A549 (cell line): ENCODE data around the gene SHLD2. TPM values are rescaled to one million over a fixed set of nuclear protein-coding genes. Genes with fewer than 3 reads are reported as not detected.
"Not testable (repeated sequence)": the region's sequence is repeated elsewhere in the genome, so short reads cannot be mapped to it uniquely, and the experiment has no call there.

Experiments used
- ATAC-seq, 2 experiments: fragments of 200-7000 bp in 1 of 2; fragments of >200 bp in 1 of 2; cut with Nextera tagmentation in 1 of 2; cut with Tn5 transposase in 1 of 2; 3 replicates each; pipeline versions ENCODE4 v1.8.0 to v1.9.1; 2018 to 2020; ENCODE audit warnings: mild to moderate bottlenecking in 1 of 2, moderate library complexity in 1 of 2
- CTCF ChIA-PET: fragments of 300-600 bp; sonication (Branson Sonifier 250); formaldehyde crosslinking; extraction: SDS; loops from one replicate; lab custom pipeline; 2021; ENCODE audit warnings: antibody characterized with exemption, inconsistent platforms; lab: Yijun Ruan, JAX
- POLR2A ChIA-PET: fragments of 350-600 bp; formaldehyde crosslinking; extraction: SDS; loops from one replicate; lab custom pipeline; 2021; ENCODE audit warnings: antibody characterized with exemption, inconsistent platforms; lab: Yijun Ruan, JAX
- DNase-seq, 2 experiments: peaks; one replicate each; pipeline versions ENCODE4 v3.0.0 to v3.0.0-alpha.2; 2011 to 2016; ENCODE audit warnings: low read depth in 1 of 2, low spot score in 1 of 2
- FAIRE-seq: peaks from 2 replicates; lab custom pipeline; 2011; peaks lifted over from hg19 to GRCh38; lab: Jason Lieb, UNC
- H3K27ac ChIP-seq, 2 experiments: fragments of >200 bp; sonication (Bioruptor Twin); formaldehyde crosslinking; 3 replicates each; pipeline ENCODE4 v1.5.1; 2016 to 2017
- H3K4me1 ChIP-seq: fragments of >200 bp; sonication (Bioruptor Twin); formaldehyde crosslinking; 3 replicates; pipeline ENCODE4 v1.6.1; 2016
- H3K4me2 ChIP-seq: fragments of >200 bp; sonication (Bioruptor Twin); formaldehyde crosslinking; 3 replicates; pipeline ENCODE4 v1.6.1; 2016
- H3K4me3 ChIP-seq: fragments of >200 bp; sonication (Bioruptor Twin); formaldehyde crosslinking; 3 replicates; pipeline ENCODE4 v1.5.1; 2016
- H3K9me3 ChIP-seq: fragments of >200 bp; sonication (Bioruptor Twin); formaldehyde crosslinking; 3 replicates; pipeline ENCODE4 v1.6.1; 2016
- WGBS: methylation state at CpG from one replicate; pipeline ENCODE4 v1.1.6; 2017; ENCODE audit errors: missing lambda C conversion rate; 5-methylcytosine and 5-hydroxymethylcytosine counted together
- polyA plus RNA-seq, 4 experiments: library from polyadenylated mRNA; depleted of rRNA in 3 of 4; stranded (reverse); fragments of >200 nt; fragmentation: RNase III in 1 of 4; extraction: RNeasy Plus Mini Kit Qiagen cat#74134 plus additional on column Dnase treatment in 1 of 4; gene quantifications; 2 replicates in 3 of 4; 3 replicates in 1 of 4; pipeline ENCODE4 v1.2.3, GENCODE V29; 2011 to 2017

The SHLD2 gene
- polyA plus RNA-seq, 2 of the 4 experiments (the other 2 are of a cell fraction), result 22.9 to 45.4 TPM

GRCh38 chr10:87162703-87163293, 67.8 kb downstream of the SHLD2 start:
- CTCF ChIA-PET, FAIRE-seq, DNase-seq, H3K4me2 ChIP-seq, H3K4me3 ChIP-seq, H3K9me3 ChIP-seq, POLR2A ChIA-PET, H3K4me1 ChIP-seq: not testable (repeated sequence)
- peak in 1 of 2 experiments; percentile 59; a peak in 2 of 6 replicates for ATAC-seq
- peak overlapping the region in 1 of 2 experiments; percentile 64; a peak in 1 of 6 replicates for H3K27ac ChIP-seq
- 90% methylated on average over 3 of the region's 3 CpGs for WGBS

DNA sequence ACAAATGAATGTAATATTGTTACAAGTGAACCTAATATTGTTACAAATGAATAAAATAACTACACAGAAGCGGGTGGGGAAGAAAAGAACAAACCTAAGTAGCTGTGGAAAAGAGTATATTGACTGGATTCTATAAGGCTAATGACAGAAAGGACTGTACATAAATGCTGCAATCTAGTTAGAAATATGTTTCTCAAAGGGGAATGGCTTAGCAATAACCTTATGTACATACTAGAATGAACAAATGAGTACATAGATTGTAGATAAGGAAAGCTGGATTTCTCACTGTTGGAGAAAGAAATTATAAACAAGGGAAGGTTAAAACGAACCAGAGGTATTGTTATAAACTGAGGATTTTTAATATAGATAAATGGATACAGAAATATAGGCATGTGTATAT, 68.4 kb downstream of the SHLD2 start:
- POLR2A ChIA-PET, ATAC-seq, H3K9me3 ChIP-seq, H3K4me3 ChIP-seq, H3K4me2 ChIP-seq, FAIRE-seq, CTCF ChIA-PET, DNase-seq, H3K4me1 ChIP-seq: not testable (repeated sequence)
- 89% methylated on average over 1 of the region's 2 CpGs for WGBS
- H3K27ac ChIP-seq, result peak overlapping the region in 1 of 2 experiments; percentile 64; a peak in 1 of 6 replicates

DNA sequence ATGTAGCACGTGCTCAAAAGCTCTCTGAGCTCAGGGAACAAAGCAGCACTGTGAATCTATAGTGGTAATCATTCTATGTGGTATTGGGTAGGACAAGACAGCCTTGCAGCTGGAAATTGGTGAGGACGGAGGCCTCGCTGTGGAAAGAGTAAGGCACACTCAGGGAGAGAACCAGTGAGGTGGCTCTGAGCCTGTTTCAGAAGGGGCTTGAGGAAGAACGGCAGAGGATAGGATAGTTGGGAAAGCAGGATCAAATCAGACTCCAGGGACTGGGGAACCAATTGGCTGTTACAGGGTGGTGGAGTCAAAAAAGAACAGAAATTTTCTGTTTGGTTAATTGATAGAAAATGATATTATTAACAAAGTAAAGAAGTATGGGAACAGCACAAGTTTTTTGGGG, 74.9 kb downstream of the SHLD2 start:
- peaks cover 18% of the 10 kb centered on the region for H3K4me1 ChIP-seq
- CTCF ChIA-PET, ATAC-seq, H3K27ac ChIP-seq, H3K9me3 ChIP-seq, H3K4me3 ChIP-seq, FAIRE-seq, H3K4me2 ChIP-seq, POLR2A ChIA-PET, DNase-seq: not testable (repeated sequence)
- WGBS, result 92% methylated on average over 4 of the region's 4 CpGs

- ATAC-seq, H3K4me3 ChIP-seq, POLR2A ChIA-PET, H3K27ac ChIP-seq, FAIRE-seq, CTCF ChIA-PET, H3K9me3 ChIP-seq, DNase-seq: not testable (repeated sequence)
- 34% methylated on average over 3 of the region's 4 CpGs for WGBS
- Histone ChIP-seq H3K4me2 (peak overlapping the region; percentile 46; the same call in 1 of the 3 replicates), H3K4me1 (peaks cover 18% of the 10 kb centered on the region)
Measured at GRCh38 chr10:87170705-87171104, 75.7 kb downstream of the SHLD2 start.

- peak in 1 of 2 experiments; percentile 42; a peak in 2 of 6 replicates for ATAC-seq
- H3K4me3 ChIP-seq, H3K27ac ChIP-seq, CTCF ChIA-PET, H3K9me3 ChIP-seq, FAIRE-seq, POLR2A ChIA-PET, DNase-seq: not testable (repeated sequence)
- 68% methylated on average over 1 of the region's 1 CpG for WGBS
- peak overlapping the region; percentile 14; the same call in 1 of the 3 replicates for H3K4me2 ChIP-seq
- peaks cover 18% of the 10 kb centered on the region for H3K4me1 ChIP-seq
Measured at GRCh38 chr10:87171670-87172069, 76.7 kb downstream of the SHLD2 start.

- peaks cover 18% of the 10 kb centered on the region for H3K4me1 ChIP-seq
- ATAC-seq, FAIRE-seq, DNase-seq, H3K9me3 ChIP-seq, H3K4me3 ChIP-seq, H3K27ac ChIP-seq, CTCF ChIA-PET, POLR2A ChIA-PET: not testable (repeated sequence)
- H3K4me2 ChIP-seq, result peak overlapping the region; percentile 14; the same call in 1 of the 3 replicates
Measured at GRCh38 chr10:87172178-87172577, 77.2 kb downstream of the SHLD2 start.

- CTCF ChIA-PET, ATAC-seq: not testable (repeated sequence)
Measured at GRCh38 chr10:87177587-87177986, 82.6 kb downstream of the SHLD2 start.

GRCh38 chr10:87184421-87184820, 89.4 kb downstream of the SHLD2 start:
- POLR2A ChIA-PET, FAIRE-seq, H3K9me3 ChIP-seq, H3K27ac ChIP-seq, H3K4me3 ChIP-seq, H3K4me1 ChIP-seq, H3K4me2 ChIP-seq, DNase-seq, CTCF ChIA-PET, ATAC-seq: not testable (repeated sequence)
- 93% methylated on average over 6 of the region's 6 CpGs for WGBS

More at GRCh38 chr10:87177587-87177986, 82.6 kb downstream of the SHLD2 start:
- H3K4me1 ChIP-seq, FAIRE-seq, H3K4me3 ChIP-seq, H3K4me2 ChIP-seq, H3K27ac ChIP-seq, H3K9me3 ChIP-seq, POLR2A ChIA-PET, DNase-seq: not testable (repeated sequence)
- WGBS, result 90% methylated on average over 3 of the region's 3 CpGs

- ATAC-seq, H3K4me3 ChIP-seq, H3K27ac ChIP-seq, H3K4me2 ChIP-seq, DNase-seq, CTCF ChIA-PET, H3K4me1 ChIP-seq, FAIRE-seq, POLR2A ChIA-PET, H3K9me3 ChIP-seq: not testable (repeated sequence)
- WGBS, result 92% methylated on average over 4 of the region's 4 CpGs
Measured at GRCh38 chr10:87186016-87186415, 91.0 kb downstream of the SHLD2 start.

DNA sequence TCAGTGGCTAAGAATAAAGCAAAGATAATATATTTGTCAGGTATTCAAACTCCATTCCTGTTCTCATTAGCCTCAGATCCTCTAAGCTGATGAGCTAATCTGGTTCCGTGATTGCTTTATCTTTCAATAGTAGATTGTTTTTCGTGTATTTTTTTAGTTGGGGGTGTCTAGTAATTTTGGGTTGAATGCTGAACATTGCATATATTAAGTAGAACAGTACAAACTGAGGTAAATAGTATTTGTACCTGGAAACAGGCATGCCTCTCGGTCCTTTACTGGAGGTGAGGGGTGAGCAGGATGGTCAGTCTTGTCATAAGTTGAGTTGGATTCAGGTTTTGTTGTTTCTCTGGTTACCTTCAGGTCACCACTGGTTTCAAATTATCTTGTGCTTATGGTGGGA, 92.6 kb downstream of the SHLD2 start:
- FAIRE-seq, H3K4me3 ChIP-seq, H3K27ac ChIP-seq, H3K4me1 ChIP-seq, CTCF ChIA-PET, ATAC-seq, H3K4me2 ChIP-seq, POLR2A ChIA-PET, H3K9me3 ChIP-seq, DNase-seq: not testable (repeated sequence)
- 88% methylated on average over 3 of the region's 3 CpGs for WGBS

DNA sequence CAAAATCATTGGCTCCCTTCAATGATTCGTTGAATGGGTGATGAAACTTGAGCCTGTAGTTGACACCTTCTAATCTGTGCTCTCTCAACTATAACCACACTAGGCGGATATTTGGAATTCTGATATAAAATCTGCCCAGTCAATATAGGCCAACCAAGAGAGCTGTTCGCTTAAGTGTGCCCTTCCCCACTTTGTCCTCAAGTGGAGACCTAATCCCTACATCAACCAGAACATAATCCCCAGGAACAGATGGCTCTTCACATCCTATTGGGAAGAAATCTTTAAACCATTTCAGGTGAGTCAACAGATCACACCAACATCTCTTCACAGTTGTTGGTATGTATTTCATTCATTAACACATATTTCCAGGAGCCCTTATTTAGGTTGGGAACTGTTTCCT, 96.8 kb downstream of the SHLD2 start:
- FAIRE-seq, CTCF ChIA-PET, H3K9me3 ChIP-seq, DNase-seq, H3K4me1 ChIP-seq, H3K27ac ChIP-seq, H3K4me3 ChIP-seq, POLR2A ChIA-PET, ATAC-seq, H3K4me2 ChIP-seq: not testable (repeated sequence)
- WGBS, result 96% methylated on average over 3 of the region's 3 CpGs
